Measurements from ENCODE around the gene ADAM15. TPM values are rescaled to one million over a fixed set of nuclear protein-coding genes. Genes with fewer than 3 reads are reported as not detected.

The ADAM15 gene
- total RNA-seq, 1 donor from 2014 or later = 68.3 TPM

- no peak for TF ChIP-seq EZH2 (IDR thresholded peaks at IDR 0.05; ENCODE audit: insufficient read depth, low read length)
- TF ChIP-seq CTCF (IDR thresholded peaks at IDR 0.05; ENCODE audit: insufficient read depth, low read depth, low read length) = no peak
- H3K36me3 ChIP-seq (ENCODE audit: insufficient read depth, low read length) = no peaks in the 10 kb centered on the region
- no peak overlapping the region for H3K4me3 ChIP-seq (ENCODE audit: insufficient read depth, low read depth, low read length)
- Mint-ChIP-seq H3K27ac (ENCODE audit: unreplicated experiment) (no peak overlapping the region), H3K36me3 (ENCODE audit: low read depth, unreplicated experiment) (no peaks in the 10 kb centered on the region), H3K4me3 (ENCODE audit: unreplicated experiment) (no peak overlapping the region), H3K9me3 (ENCODE audit: unreplicated experiment) (no peaks in the 10 kb centered on the region), H3K27me3 (ENCODE audit: low read depth, unreplicated experiment) (peaks cover 13% of the 10 kb centered on the region), H3K4me1 (ENCODE audit: low read depth, unreplicated experiment) (peaks cover 10% of the 10 kb centered on the region)
- H3K9ac ChIP-seq (ENCODE audit: low read length) = no peak overlapping the region
- no peak overlapping the region for H3K27ac ChIP-seq (ENCODE audit: low read depth, low read length)
- H3K4me2 ChIP-seq (ENCODE audit: low read length) = no peak overlapping the region
- no peaks in the 10 kb centered on the region for H3K9me3 ChIP-seq (ENCODE audit: insufficient read depth, low read depth, low read length)
- no peak overlapping the region for H2AFZ ChIP-seq (ENCODE audit: low read depth, low read length)
- no peaks in the 10 kb centered on the region for H3K79me2 ChIP-seq (ENCODE audit: insufficient read depth, low read length)
- peaks cover 7% of the 10 kb centered on the region for H3K4me1 ChIP-seq (ENCODE audit: insufficient read depth, low read length)
- no peaks in the 10 kb centered on the region for H4K20me1 ChIP-seq (ENCODE audit: insufficient read depth, low read length)
- FAIRE-seq (no peak), DNase-seq (ENCODE audit: low read depth) (no peak)
- peaks cover 16% of the 10 kb centered on the region for H3K27me3 ChIP-seq (ENCODE audit: insufficient read depth, low read length)
Measured at GRCh38 chr1:155092131-155092530, 41.0 kb downstream of the ADAM15 start.

- Mint-ChIP-seq H3K36me3 (ENCODE audit: low read depth, unreplicated experiment) (no peaks in the 10 kb centered on the region), H3K4me1 (ENCODE audit: low read depth, unreplicated experiment) (peaks cover 10% of the 10 kb centered on the region), H3K4me3 (ENCODE audit: unreplicated experiment) (no peak overlapping the region), H3K27me3 (ENCODE audit: low read depth, unreplicated experiment) (peaks cover 13% of the 10 kb centered on the region), H3K9me3 (ENCODE audit: unreplicated experiment) (no peaks in the 10 kb centered on the region), H3K27ac (ENCODE audit: unreplicated experiment) (no peak overlapping the region)
- Histone ChIP-seq H3K27me3 (ENCODE audit: insufficient read depth, low read length) (peaks cover 16% of the 10 kb centered on the region), H3K4me2 (ENCODE audit: low read length) (no peak overlapping the region), H3K4me3 (ENCODE audit: insufficient read depth, low read depth, low read length) (no peak overlapping the region), H4K20me1 (ENCODE audit: insufficient read depth, low read length) (no peaks in the 10 kb centered on the region), H3K27ac (ENCODE audit: low read depth, low read length) (no peak overlapping the region), H3K36me3 (ENCODE audit: insufficient read depth, low read length) (no peaks in the 10 kb centered on the region), H2AFZ (ENCODE audit: low read depth, low read length) (no peak overlapping the region), H3K9me3 (ENCODE audit: insufficient read depth, low read depth, low read length) (no peaks in the 10 kb centered on the region), H3K9ac (ENCODE audit: low read length) (no peak overlapping the region), H3K4me1 (ENCODE audit: insufficient read depth, low read length) (peaks cover 7% of the 10 kb centered on the region), H3K79me2 (ENCODE audit: insufficient read depth, low read length) (no peaks in the 10 kb centered on the region)
- no peak for DNase-seq (ENCODE audit: low read depth)
- TF ChIP-seq EZH2 (IDR thresholded peaks at IDR 0.05; ENCODE audit: insufficient read depth, low read length) = no peak
- no peak for TF ChIP-seq CTCF (IDR thresholded peaks at IDR 0.05; ENCODE audit: insufficient read depth, low read depth, low read length)
- FAIRE-seq = no peak
Measured at GRCh38 chr1:155092641-155093040, 41.5 kb downstream of the ADAM15 start.

GRCh38 chr1:155093911-155094621 is 43.0 kb downstream of the ADAM15 start:
- no peak for FAIRE-seq
- Mint-ChIP-seq H3K27me3 (ENCODE audit: low read depth, unreplicated experiment) (peaks cover 11% of the 10 kb centered on the region), H3K9me3 (ENCODE audit: unreplicated experiment) (no peaks in the 10 kb centered on the region)

More at GRCh38 chr1:155093911-155094621, 43.0 kb downstream of the ADAM15 start:
- peaks cover 16% of the 10 kb centered on the region for H3K27me3 ChIP-seq (ENCODE audit: insufficient read depth, low read length)
- no peaks in the 10 kb centered on the region for H3K9me3 ChIP-seq (ENCODE audit: insufficient read depth, low read depth, low read length)
- Mint-ChIP-seq H3K36me3 (ENCODE audit: low read depth, unreplicated experiment) (no peaks in the 10 kb centered on the region), H3K4me1 (ENCODE audit: low read depth, unreplicated experiment) (peaks cover 10% of the 10 kb centered on the region), H3K4me3 (ENCODE audit: unreplicated experiment) (no peak overlapping the region), H3K27ac (ENCODE audit: unreplicated experiment) (no peak overlapping the region)
- DNase-seq (ENCODE audit: low read depth) = peak; percentile 38
- H4K20me1 ChIP-seq (ENCODE audit: insufficient read depth, low read length) = no peaks in the 10 kb centered on the region
- H2AFZ ChIP-seq (ENCODE audit: low read depth, low read length) = peak overlapping the region; percentile 43
- no peak overlapping the region for H3K27ac ChIP-seq (ENCODE audit: low read depth, low read length)
- no peaks in the 10 kb centered on the region for H3K36me3 ChIP-seq (ENCODE audit: insufficient read depth, low read length)
- peaks cover 7% of the 10 kb centered on the region for H3K4me1 ChIP-seq (ENCODE audit: insufficient read depth, low read length)
- TF ChIP-seq CTCF (IDR thresholded peaks at IDR 0.05; ENCODE audit: insufficient read depth, low read depth, low read length) (peak; percentile 22), EZH2 (IDR thresholded peaks at IDR 0.05; ENCODE audit: insufficient read depth, low read length) (no peak)
- H3K9ac ChIP-seq (ENCODE audit: low read length) = no peak overlapping the region
- no peak overlapping the region for H3K4me3 ChIP-seq (ENCODE audit: insufficient read depth, low read depth, low read length)
- no peak overlapping the region for H3K4me2 ChIP-seq (ENCODE audit: low read length)
- no peaks in the 10 kb centered on the region for H3K79me2 ChIP-seq (ENCODE audit: insufficient read depth, low read length)

All from astrocyte (in vitro differentiated cells and primary cell).